ENCODE measurements around the gene LTA4H. TPM values are rescaled to one million over a fixed set of nuclear protein-coding genes. Genes with fewer than 3 reads are reported as not detected.

Gene LTA4H
- total RNA-seq: 10 to 100 TPM; 41.4 to 50.2 (median 44.7) TPM

GRCh38 chr12:96035283-96036236, at the start of gene LTA4H:
LTA4H (minus strand) TSS chr12:96035587; CDS start chr12:96035519, 68 bp downstream.
- Histone ChIP-seq H3K9me3 (no peaks in the 10 kb centered on the region), H3K27ac (peak within 1 kb of the TSS; percentile 68 to 90 (median 80)), H3K4me3 (peak within 1 kb of the TSS; percentile 71 to 84 (median 76)), H3K27me3 (no peaks in the 10 kb centered on the region), H3K4me1 (peaks cover 0 to 28% (median 9%) of the 10 kb centered on the region in 4 donors), H3K36me3 (no peaks in the 10 kb centered on the region)
- peak; percentile 94 to 99 for DNase-seq (ENCODE audit: low spot score in 2 of 2)
- 0 to 1% methylated on average over 54 to 55 of the region's 55 CpGs for WGBS, 2 donors
- TF ChIP-seq POLR2A (IDR thresholded peaks at IDR 0.05) (peak in 1 of 2 donors; percentile 76), CTCF (IDR thresholded peaks at IDR 0.05) (peak in 1 of 5 experiments; percentile 22), EP300 (IDR thresholded peaks at IDR 0.05) (peak; percentile 10 to 88)

- TF ChIP-seq EP300 (IDR thresholded peaks at IDR 0.05) (no peak), POLR2A (IDR thresholded peaks at IDR 0.05) (no peak), CTCF (IDR thresholded peaks at IDR 0.05) (no peak)
- no peaks in the 10 kb centered on the region for H3K4me1 ChIP-seq
- DNase-seq (ENCODE audit: low spot score in 2 of 2): no peak
- H3K27me3 ChIP-seq: no peaks in the 10 kb centered on the region
- 95 to 98% methylated on average over 2 of the region's 2 CpGs for WGBS, 2 donors
- no peak overlapping the region for H3K27ac ChIP-seq
- H3K36me3 ChIP-seq: no peaks in the 10 kb centered on the region
- H3K4me3 ChIP-seq: no peak overlapping the region
- H3K9me3 ChIP-seq: no peaks in the 10 kb centered on the region
Observed at GRCh38 chr12:96084624-96085023, 49.2 kb upstream of the LTA4H start.

- H3K4me1 ChIP-seq: peaks cover 0 to 6% (median 0%) of the 10 kb centered on the region in 4 donors
- TF ChIP-seq CTCF (IDR thresholded peaks at IDR 0.05): no peak
- TF ChIP-seq POLR2A (IDR thresholded peaks at IDR 0.05): no peak
- no peak for TF ChIP-seq EP300 (IDR thresholded peaks at IDR 0.05)
- no peaks in the 10 kb centered on the region for H3K36me3 ChIP-seq
- no peaks in the 10 kb centered on the region for H3K9me3 ChIP-seq
- H3K27me3 ChIP-seq: no peaks in the 10 kb centered on the region
- H3K4me3 ChIP-seq: no peak overlapping the region
- 88 to 93% methylated on average over 9 of the region's 9 CpGs for WGBS, 2 donors
- no peak for DNase-seq (ENCODE audit: low spot score in 2 of 2)
- no peak overlapping the region for H3K27ac ChIP-seq
Observed at GRCh38 chr12:96083020-96083719, 47.8 kb upstream of the LTA4H start.

GRCh38 chr12:96081596-96081995, 46.2 kb upstream of the LTA4H start:
- no peak for DNase-seq (ENCODE audit: low spot score in 2 of 2)
- H3K4me3 ChIP-seq: no peak overlapping the region
- H3K27ac ChIP-seq: no peak overlapping the region
- H3K36me3 ChIP-seq: no peaks in the 10 kb centered on the region
- peaks cover 0 to 6% (median 0%) of the 10 kb centered on the region in 4 donors for H3K4me1 ChIP-seq
- TF ChIP-seq EP300 (IDR thresholded peaks at IDR 0.05) (no peak), POLR2A (IDR thresholded peaks at IDR 0.05) (no peak), CTCF (IDR thresholded peaks at IDR 0.05) (no peak)
- WGBS, 2 donors: 83 to 88% methylated on average over 3 of the region's 3 CpGs
- H3K27me3 ChIP-seq: no peaks in the 10 kb centered on the region
- H3K9me3 ChIP-seq: no peaks in the 10 kb centered on the region

Measured in tibial nerve (tissue), 4 donors.